Activated naive CD4-positive, alpha-beta T cell treated with anti-CD3 and anti-CD28 coated beads for 36 hours (primary cell): ENCODE measurements around the gene ERI3. TPM values are rescaled to one million over a fixed set of nuclear protein-coding genes. Genes with fewer than 3 reads are reported as not detected.
A peak's percentile ranks its signal among the peaks of the same experiment; 100 is the strongest.

Source experiments
- CTCF ChIA-PET: fragments of 350-600 bp; sonication (Branson Sonifier 250); formaldehyde crosslinking; loops from one replicate; lab custom pipeline; 2021; ENCODE audit warnings: antibody characterized with exemption; lab: Charles Lee
- DNase-seq: peaks from one replicate; pipeline ENCODE4 v3.0.0-alpha.2; 2020
- H3K27ac Mint-ChIP-seq: one replicate; pipeline ENCODE4 v1.8.0; 2021; ENCODE audit warnings: mild to moderate bottlenecking, mixed read lengths
- H3K27me3 Mint-ChIP-seq: one replicate; pipeline ENCODE4 v1.8.0; 2021; ENCODE audit warnings: low read depth, mixed read lengths
- H3K36me3 Mint-ChIP-seq: one replicate; pipeline ENCODE4 v1.8.0; 2021; ENCODE audit warnings: low read depth, mixed read lengths
- H3K4me1 Mint-ChIP-seq: one replicate; pipeline ENCODE4 v1.8.0; 2021; ENCODE audit warnings: low read depth, mixed read lengths
- H3K4me3 Mint-ChIP-seq: one replicate; pipeline ENCODE4 v1.8.0; 2021; ENCODE audit warnings: mild to moderate bottlenecking, moderate library complexity, mixed read lengths
- H3K9me3 Mint-ChIP-seq: one replicate; pipeline ENCODE4 v1.8.0; 2021; ENCODE audit warnings: mixed read lengths
- intact Hi-C: fragments of 100-400 bp; cut with micrococcal nuclease; formaldehyde crosslinking; loops from one replicate; pipeline ENCODE4 v1.15.1; 2023
- total RNA-seq, 2 experiments: library from RNA; stranded (reverse); gene quantifications; one replicate each; pipeline ENCODE4 v1.2.3, GENCODE V29; 2021

ERI3 gene
- total RNA-seq, 2 experiments from 2014 or later, result 42.4 to 43.0 TPM

DNA sequence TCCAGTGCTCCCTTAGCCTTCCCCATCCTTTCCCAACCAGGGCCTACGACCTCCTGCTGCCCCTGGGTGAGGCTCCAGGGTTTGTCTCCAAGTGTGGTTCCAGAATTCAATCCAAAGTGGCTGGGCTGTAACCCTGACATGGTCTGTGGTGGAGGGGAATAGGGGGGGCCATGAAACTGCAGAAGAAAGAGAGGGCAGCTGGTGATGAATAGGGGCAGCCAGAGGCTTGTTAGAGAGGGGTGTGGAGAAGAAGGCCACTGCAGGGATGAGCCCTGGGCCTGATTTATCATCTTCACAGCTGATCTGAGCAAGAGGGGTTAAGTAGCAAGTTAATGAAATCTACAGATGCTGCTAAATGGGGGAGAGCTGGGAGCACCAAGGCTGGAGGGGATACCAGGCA, 12.9 kb upstream of the ERI3 start:
- intact Hi-C loops, result no loop called here
- H3K36me3 Mint-ChIP-seq, result no peaks in the 10 kb centered on the region
- no peaks in the 10 kb centered on the region for H3K4me1 Mint-ChIP-seq
- no peak for DNase-seq
- no peak overlapping the region for H3K27ac Mint-ChIP-seq
- no peaks in the 10 kb centered on the region for H3K27me3 Mint-ChIP-seq
- no peaks in the 10 kb centered on the region for H3K9me3 Mint-ChIP-seq
- CTCF ChIA-PET, result no interaction called here
- H3K4me3 Mint-ChIP-seq, result no peak overlapping the region

DNA sequence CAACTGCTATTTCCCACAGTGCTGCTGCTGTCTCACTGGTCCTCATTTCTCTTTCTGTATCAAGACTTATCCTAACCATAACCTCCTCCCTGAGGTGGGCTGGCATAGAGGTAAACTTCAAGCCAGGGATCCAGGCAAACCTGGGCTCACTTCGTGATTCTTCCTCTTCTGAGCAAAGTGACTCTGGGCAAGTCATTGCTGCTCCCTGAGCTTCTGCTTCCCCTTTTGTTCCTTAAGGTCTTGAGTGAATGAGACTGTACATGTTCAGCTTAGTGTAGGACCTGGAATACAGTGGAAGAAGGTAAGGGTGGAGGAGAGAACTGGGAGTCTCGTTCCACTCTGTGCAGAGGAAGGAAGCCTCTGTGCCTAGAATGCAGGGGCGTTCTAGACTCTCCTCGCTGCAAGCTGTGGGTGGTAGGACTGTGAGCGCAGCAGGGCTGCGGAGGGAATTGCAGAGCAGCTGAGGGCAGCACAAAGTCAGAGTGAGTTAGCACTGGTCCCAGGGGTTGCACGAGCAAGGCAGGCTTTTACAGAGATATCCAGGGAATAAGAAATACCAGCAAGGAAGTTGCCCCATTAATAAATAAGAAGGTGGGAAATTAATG, 11.4 kb upstream of the ERI3 start:
- H3K4me3 Mint-ChIP-seq, result no peak overlapping the region
- no peaks in the 10 kb centered on the region for H3K27me3 Mint-ChIP-seq
- intact Hi-C loops, result no loop called here
- no peak for DNase-seq
- no peaks in the 10 kb centered on the region for H3K4me1 Mint-ChIP-seq
- no peaks in the 10 kb centered on the region for H3K9me3 Mint-ChIP-seq
- no peaks in the 10 kb centered on the region for H3K36me3 Mint-ChIP-seq
- CTCF ChIA-PET, result no interaction called here
- no peak overlapping the region for H3K27ac Mint-ChIP-seq

DNA sequence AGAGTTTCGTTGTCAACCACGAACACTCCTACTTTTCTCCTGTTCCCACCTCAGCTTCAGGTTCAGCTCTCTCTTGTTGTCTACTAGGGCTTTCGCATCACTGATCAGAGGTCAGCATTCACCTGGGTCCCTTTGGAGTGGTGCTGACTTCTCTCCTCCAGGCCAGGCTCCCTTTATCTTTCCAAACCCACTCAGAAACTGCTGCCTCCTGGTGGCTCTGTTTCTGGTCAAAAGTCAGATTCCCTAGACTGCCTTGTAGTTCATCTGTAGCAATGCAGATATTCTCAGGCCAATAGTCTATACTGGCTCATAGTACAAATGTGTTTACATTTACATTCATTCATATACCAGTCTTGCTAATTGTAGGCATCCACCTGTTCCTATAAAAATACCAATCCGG, 6.4 kb upstream of the ERI3 start:
- no peaks in the 10 kb centered on the region for H3K4me1 Mint-ChIP-seq
- H3K27me3 Mint-ChIP-seq, result no peaks in the 10 kb centered on the region
- H3K4me3 Mint-ChIP-seq, result no peak overlapping the region
- H3K27ac Mint-ChIP-seq, result no peak overlapping the region
- no peaks in the 10 kb centered on the region for H3K9me3 Mint-ChIP-seq
- DNase-seq, result no peak
- CTCF ChIA-PET, result no interaction called here
- intact Hi-C loops, result no loop called here
- H3K36me3 Mint-ChIP-seq, result no peaks in the 10 kb centered on the region

DNA sequence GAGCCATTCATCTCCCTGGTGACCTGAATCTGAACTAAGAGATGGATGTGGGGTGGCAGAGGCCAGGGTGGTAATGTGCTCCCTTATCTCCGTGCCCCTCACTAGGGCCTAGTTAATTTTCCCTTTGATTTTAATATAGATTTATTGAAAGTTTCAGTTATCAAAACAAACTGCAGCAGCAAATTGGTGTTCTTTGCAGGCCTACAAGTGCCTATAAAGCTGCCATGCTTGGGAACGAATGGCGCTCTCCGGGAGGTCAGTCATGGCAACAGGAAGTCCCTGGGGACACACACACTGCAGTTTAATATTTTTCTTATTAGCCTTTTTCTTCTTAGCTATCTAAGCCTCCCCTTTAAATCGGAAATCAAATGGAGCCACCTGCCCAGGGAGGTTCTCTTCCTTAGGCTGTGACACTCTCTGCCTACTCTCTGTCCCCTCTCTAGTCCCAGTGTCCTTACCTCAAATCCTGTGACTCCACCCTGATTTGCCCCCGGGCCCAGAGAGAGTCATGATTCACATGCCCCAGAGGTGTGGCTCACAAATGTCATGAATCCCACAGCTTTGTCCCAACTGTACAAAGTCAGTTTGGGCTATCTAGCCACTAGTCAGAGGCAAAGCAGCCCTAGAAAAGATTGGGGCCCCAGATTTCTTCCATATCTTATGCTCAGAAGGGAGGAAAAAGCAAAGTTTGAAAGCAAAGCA, 4.3 kb upstream of the ERI3 start:
- CTCF ChIA-PET, result no interaction called here
- intact Hi-C loops, result no loop called here
- Mint-ChIP-seq H3K27me3 (no peaks in the 10 kb centered on the region), H3K27ac (no peak overlapping the region), H3K4me1 (peaks cover 9% of the 10 kb centered on the region), H3K36me3 (peaks cover 4% of the 10 kb centered on the region), H3K9me3 (no peaks in the 10 kb centered on the region), H3K4me3 (no peak overlapping the region)
- no peak for DNase-seq

DNA sequence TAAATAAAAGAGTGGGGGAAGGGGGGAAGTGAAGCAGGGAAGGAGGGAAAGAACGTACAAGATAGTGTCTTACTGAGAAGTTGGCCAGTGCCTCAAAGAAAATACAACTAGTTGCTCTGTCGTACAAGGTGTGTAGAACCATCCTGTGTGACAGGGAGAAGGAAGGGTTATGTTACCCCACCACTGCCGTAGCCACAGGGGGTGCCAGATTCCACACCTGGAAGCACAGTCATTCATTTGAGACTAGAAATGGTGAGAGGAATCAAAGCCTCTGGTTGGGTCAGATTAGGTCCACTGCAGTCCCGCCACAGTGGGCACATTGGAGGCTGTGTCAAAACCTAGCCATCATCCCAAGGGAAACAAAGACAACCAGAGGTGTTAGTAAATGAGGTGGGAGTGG, 2.7 kb upstream of the ERI3 start:
- peaks cover 26% of the 10 kb centered on the region for H3K4me1 Mint-ChIP-seq
- no peak overlapping the region for H3K4me3 Mint-ChIP-seq
- intact Hi-C loops, result no loop called here
- H3K36me3 Mint-ChIP-seq, result peaks cover 4% of the 10 kb centered on the region
- H3K27ac Mint-ChIP-seq, result no peak overlapping the region
- CTCF ChIA-PET, result interaction anchor here (0.8 kb wide), 1 partner anchor 137 kb away, joined by 3 read pairs; no protein-coding TSS in a partner anchor
- no peaks in the 10 kb centered on the region for H3K9me3 Mint-ChIP-seq
- DNase-seq, result no peak
- no peaks in the 10 kb centered on the region for H3K27me3 Mint-ChIP-seq

DNA sequence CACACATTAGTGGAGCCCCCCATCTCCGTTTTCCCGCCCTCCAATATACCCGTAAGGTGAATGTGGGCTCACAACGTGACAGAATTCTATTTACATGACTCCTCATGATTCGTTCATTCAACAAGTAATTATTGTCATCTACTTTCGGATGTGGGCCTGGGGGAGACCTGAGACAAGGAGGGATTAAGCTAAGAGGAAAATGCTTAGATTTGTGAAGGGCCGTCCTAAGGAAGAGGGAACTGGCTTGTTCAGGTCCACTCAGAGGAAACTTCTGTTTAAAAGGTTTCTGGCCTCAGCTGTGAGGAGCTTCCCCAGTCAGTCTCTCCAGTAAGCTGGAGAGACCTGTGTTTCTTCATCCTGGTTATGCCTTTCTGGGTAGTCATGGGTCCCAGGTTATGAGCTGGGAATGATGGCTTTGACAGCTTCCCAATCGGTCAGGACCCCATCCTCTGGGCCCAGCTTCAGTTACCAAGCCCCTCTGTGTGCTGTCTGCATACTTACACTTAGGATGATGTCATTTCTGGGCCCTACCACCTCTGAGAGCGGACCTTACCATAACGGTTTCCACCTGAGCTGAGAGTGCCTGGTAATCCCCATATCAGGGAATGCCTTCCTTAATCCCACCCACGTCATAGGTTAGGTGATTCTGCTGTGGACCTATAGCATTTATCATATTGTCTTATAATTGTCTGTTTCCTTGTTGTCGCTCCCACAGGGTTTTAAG, 687 bp upstream of the ERI3 start:
- H3K36me3 Mint-ChIP-seq, result peaks cover 5% of the 10 kb centered on the region
- peak overlapping the region; percentile 82 for H3K4me3 Mint-ChIP-seq
- no peak for DNase-seq
- H3K4me1 Mint-ChIP-seq, result peaks cover 33% of the 10 kb centered on the region
- no peak overlapping the region for H3K27ac Mint-ChIP-seq
- H3K9me3 Mint-ChIP-seq, result no peaks in the 10 kb centered on the region
- intact Hi-C loops, result loop anchor here (1.0 kb wide), 2 partner anchors 325 to 381 kb away; partner anchors contain the start of gene ATP6V0B
- CTCF ChIA-PET, result interaction anchor here (1.1 to 1.6 kb wide), 3 partner anchors 9 to 253 kb away, joined by 3 to 5 read pairs (median 4); no protein-coding TSS in a partner anchor
- no peaks in the 10 kb centered on the region for H3K27me3 Mint-ChIP-seq

DNA sequence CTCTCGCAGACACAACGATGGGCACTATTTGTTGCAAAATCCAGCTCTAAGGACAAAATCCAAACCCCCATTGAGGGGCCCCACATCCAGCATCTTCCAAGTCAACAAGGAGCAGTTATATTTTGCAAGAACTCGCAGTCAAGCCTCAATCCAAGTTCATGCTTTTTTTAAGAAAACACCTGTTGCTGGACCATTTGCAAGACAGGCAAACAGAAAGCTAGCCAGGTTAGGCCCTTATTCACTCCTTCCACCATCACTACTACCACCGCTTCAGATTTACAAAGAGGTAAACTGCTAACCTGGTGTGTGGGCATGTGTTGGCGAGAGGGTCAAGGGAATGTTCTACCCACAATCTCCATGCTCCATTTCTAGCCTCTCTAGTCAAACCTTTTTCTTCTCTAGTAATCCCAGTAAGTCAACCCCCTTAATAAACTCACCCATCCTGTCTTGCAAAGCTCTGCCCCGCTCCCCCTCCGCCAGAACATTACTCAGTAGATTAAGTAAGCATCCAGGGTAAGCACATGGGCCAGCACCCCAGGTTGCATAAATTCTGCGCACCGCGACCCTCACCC, 703 bp downstream of the ERI3 start:
- Mint-ChIP-seq H3K27ac (peak overlapping the region; percentile 32), H3K4me1 (peaks cover 36% of the 10 kb centered on the region), H3K9me3 (no peaks in the 10 kb centered on the region), H3K36me3 (peaks cover 5% of the 10 kb centered on the region), H3K4me3 (peak overlapping the region; percentile 82), H3K27me3 (no peaks in the 10 kb centered on the region)
- intact Hi-C loops, result no loop called here
- CTCF ChIA-PET, result no interaction called here
- DNase-seq, result peak; percentile 12

DNA sequence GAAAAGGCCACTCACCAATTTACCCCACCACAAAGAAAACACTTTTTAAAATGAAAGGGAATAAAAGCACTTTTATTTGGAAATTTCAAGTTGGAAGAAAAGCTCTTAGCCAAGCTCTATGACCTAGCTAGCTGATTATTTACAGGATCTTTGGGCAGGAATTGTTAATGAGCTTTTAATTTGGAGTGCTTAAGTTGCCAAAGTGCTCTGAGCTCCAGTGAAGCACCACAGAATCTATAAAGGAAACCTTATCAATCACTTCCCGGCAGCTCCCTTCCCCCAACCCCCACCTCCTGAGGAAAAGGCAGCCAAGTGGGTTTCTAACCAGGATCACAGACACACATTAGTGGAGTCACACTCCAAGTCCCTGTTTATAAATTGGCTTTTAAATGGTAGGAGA, 1.5 kb downstream of the ERI3 start:
- CTCF ChIA-PET, result interaction anchor here (0.6 to 1.1 kb wide), 3 partner anchors 11 to 47 kb away, joined by 3 read pairs; no protein-coding TSS in a partner anchor
- peaks cover 5% of the 10 kb centered on the region for H3K36me3 Mint-ChIP-seq
- H3K27me3 Mint-ChIP-seq, result no peaks in the 10 kb centered on the region
- no peak overlapping the region for H3K27ac Mint-ChIP-seq
- no peak for DNase-seq
- intact Hi-C loops, result no loop called here
- H3K9me3 Mint-ChIP-seq, result no peaks in the 10 kb centered on the region
- H3K4me3 Mint-ChIP-seq, result peak overlapping the region; percentile 45
- H3K4me1 Mint-ChIP-seq, result peaks cover 40% of the 10 kb centered on the region

DNA sequence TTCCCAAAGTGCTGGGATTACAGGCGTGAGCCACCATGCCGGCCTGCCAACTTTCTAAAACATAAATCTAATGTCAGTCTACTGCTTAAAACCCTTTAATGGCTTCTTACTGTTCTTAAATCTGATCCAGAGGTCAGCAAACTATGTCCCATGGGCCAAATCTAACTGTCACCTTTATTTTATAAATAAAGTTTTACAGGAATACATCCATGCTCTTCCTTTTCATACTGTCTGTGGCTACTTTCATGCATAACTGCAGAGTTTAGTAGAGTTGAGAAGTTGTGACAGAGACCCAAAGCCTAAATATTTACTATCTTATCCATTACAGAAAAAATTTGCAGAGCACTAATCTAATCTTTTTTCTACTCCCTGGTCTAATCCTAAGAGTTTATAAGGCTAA, 3.8 kb downstream of the ERI3 start:
- Mint-ChIP-seq H3K27me3 (no peaks in the 10 kb centered on the region), H3K9me3 (no peaks in the 10 kb centered on the region), H3K27ac (no peak overlapping the region), H3K4me1 (peaks cover 46% of the 10 kb centered on the region), H3K4me3 (no peak overlapping the region), H3K36me3 (peaks cover 5% of the 10 kb centered on the region)
- intact Hi-C loops, result no loop called here
- CTCF ChIA-PET, result no interaction called here
- DNase-seq, result no peak

DNA sequence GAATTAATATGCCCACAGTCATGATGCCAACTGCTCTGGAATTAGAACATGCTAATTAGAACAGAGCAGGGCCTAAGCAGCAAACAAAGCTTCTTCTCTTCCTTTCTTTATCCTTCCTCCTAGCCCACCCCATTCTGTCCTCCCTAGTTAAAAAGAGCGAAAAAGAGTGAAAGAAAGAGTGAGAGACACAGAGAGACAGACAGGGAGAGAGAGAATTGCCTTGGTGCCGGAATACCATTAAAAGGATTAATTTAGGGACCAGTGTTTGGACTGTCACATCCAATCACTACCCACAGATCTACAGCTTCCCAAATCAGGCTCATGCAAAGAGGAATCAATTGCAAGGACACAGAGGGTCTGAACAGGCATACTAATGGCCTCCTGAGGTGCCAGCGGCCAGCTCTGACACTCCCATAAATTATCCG, 7.0 kb downstream of the ERI3 start:
- Mint-ChIP-seq H3K9me3 (no peaks in the 10 kb centered on the region), H3K27me3 (no peaks in the 10 kb centered on the region), H3K4me3 (no peak overlapping the region), H3K4me1 (peaks cover 32% of the 10 kb centered on the region), H3K36me3 (peaks cover 1% of the 10 kb centered on the region), H3K27ac (no peak overlapping the region)
- CTCF ChIA-PET, result interaction anchor here (1.4 kb wide), 1 partner anchor 305 kb away, joined by 3 read pairs; no protein-coding TSS in a partner anchor
- intact Hi-C loops, result no loop called here
- DNase-seq, result no peak

DNA sequence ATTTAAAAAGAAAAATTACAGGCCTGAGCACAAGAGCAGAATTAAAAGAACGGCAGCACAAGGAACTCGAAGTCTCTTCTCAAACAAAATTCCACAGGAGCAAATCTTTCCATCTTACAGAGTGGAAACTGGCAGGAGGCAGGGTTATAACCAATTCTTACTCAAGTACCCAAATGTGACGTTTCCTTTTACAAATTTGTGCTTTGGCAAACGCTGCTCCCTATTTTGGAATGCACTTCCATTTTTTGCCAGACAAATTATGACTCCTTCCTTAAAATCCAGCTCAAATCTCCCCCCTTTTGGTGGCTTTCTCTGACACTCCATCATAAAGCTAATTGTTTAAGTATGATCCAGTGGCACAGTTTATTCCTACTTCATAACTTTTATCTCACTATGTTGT, 7.8 kb downstream of the ERI3 start:
- Mint-ChIP-seq H3K27me3 (no peaks in the 10 kb centered on the region), H3K9me3 (no peaks in the 10 kb centered on the region), H3K4me1 (peaks cover 29% of the 10 kb centered on the region), H3K4me3 (no peak overlapping the region), H3K27ac (no peak overlapping the region), H3K36me3 (peaks cover 1% of the 10 kb centered on the region)
- DNase-seq, result no peak
- CTCF ChIA-PET, result interaction anchor here (1.3 to 1.4 kb wide), 2 partner anchors 9 to 305 kb away, joined by 3 to 5 read pairs; no protein-coding TSS in a partner anchor
- intact Hi-C loops, result no loop called here

DNA sequence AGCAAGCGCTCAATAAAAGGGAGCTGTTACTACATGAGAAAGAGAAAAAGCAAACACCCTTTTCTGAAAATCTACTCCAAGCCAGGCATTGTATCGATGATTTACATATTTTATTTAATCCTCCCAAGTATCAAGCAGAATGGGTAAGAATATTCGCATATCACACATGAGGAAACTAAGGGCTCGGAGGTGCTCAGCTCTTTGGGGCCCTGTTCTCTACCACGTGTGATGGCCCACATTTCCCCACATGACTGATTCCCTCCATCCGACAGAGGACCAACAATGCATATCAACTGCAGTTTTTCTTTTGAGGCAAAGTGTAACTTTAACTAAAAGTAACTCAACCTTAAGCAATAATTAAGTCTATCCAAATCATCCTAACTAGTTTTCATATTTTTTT, 8.2 kb downstream of the ERI3 start:
- Mint-ChIP-seq H3K36me3 (peaks cover 3% of the 10 kb centered on the region), H3K27me3 (no peaks in the 10 kb centered on the region), H3K4me3 (no peak overlapping the region), H3K4me1 (peaks cover 25% of the 10 kb centered on the region), H3K27ac (no peak overlapping the region), H3K9me3 (no peaks in the 10 kb centered on the region)
- no peak for DNase-seq
- CTCF ChIA-PET, result interaction anchor here (1.3 to 1.4 kb wide), 2 partner anchors 10 to 306 kb away, joined by 3 to 5 read pairs; no protein-coding TSS in a partner anchor
- intact Hi-C loops, result no loop called here
